Measurements from ENCODE around the gene MT1H. TPM values are rescaled to one million over a fixed set of nuclear protein-coding genes. Genes with fewer than 3 reads are reported as not detected.

The MT1H gene
- total RNA-seq, 1 donor from 2014 or later: 781 TPM

DNA sequence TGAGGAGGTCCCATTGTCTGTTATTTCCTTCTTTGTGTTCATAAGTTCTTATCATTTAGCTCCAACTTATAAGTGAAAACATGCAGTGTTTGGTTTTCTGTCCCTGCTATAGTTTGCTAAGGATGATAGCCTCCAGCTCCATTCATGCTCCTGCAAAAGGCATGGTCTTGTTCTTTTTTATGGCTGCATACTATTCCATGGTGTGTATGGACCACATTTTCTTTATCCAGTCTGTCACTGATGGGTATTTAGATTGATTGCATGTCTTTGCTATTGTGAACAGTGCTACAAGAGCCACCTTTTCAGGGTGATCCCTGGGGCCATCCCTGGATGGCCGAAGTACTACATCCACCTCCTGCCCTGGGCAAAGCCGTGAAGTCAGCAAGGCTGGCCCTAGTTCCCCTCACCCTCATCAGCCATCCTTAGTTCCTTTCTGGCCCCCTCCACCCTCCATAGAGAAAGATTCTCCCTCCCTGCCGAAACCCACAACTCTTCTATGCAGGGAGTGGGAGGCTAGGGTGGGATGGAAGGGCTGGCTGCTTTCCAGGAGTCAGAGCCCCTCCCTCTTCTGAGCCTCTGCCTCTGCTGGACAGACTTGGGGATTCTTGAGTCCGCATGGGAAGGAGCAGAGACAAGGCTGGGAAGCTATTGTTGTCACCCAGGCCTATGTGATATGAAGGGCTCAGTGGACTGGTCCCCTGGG, 21.0 kb downstream of the MT1H start:
- TF ChIP-seq CTCF (conservative IDR thresholded peaks at IDR 0.05; ENCODE audit: low read depth, low read length): no peak
- no peak overlapping the region for H3K4me3 ChIP-seq (ENCODE audit: low read depth, low read length)
- DNase-seq (ENCODE audit: low read depth): no peak

DNA sequence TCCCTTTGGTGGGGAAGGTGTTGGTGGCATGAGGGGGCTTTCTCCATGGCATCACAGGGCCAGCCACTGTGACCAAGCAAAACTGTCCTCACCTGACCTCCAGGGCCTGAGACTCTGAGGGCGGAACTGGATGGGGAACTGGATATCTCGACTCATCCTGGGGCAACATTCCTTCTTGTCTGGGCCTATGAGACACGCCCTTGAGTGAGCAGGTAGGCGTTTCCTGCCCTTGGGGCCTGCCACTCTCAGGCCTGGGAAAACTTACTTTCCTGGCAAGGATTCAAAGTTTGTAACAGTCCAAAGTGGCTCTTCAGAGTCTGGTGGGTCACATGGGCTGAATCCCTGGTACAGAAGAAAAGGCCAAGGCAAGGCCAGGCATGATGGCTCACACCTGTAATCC, 22.3 kb downstream of the MT1H start:
- peak; percentile 58 for DNase-seq (ENCODE audit: low read depth)

DNA sequence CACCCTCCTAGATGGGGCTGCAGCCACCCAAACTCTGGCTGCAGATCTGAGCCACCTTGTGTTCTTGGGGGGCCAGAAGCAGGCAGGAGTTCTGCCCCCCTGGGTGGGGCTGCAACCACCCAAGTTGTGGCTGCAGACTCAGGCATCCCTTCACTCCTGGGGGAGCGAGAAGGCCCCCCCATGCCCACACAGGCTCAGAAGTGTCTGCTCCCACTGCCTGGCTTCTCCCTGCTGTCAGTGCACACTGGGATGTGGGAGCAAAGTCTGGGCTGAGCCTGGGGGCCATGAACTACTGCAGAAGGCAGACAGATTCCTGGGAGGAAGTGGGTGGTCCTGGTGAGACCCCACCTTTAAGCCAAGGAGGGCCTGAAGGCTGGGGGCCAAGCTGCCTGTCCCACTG, 25.6 kb downstream of the MT1H start:
- no peak for TF ChIP-seq CTCF (conservative IDR thresholded peaks at IDR 0.05; ENCODE audit: low read depth, low read length)
- no peak for DNase-seq (ENCODE audit: low read depth)
- no peak overlapping the region for H3K4me3 ChIP-seq (ENCODE audit: low read depth, low read length)

More for the DNA sequence above, 22.3 kb downstream of the MT1H start:
- TF ChIP-seq CTCF (conservative IDR thresholded peaks at IDR 0.05; ENCODE audit: low read depth, low read length): no peak
- no peak overlapping the region for H3K4me3 ChIP-seq (ENCODE audit: low read depth, low read length)

GRCh38 chr16:56697456-56698155, 28.0 kb downstream of the MT1H start:
- no peak for TF ChIP-seq CTCF (conservative IDR thresholded peaks at IDR 0.05; ENCODE audit: low read depth, low read length)
- DNase-seq (ENCODE audit: low read depth): no peak
- H3K4me3 ChIP-seq (ENCODE audit: low read depth, low read length): no peak overlapping the region

DNA sequence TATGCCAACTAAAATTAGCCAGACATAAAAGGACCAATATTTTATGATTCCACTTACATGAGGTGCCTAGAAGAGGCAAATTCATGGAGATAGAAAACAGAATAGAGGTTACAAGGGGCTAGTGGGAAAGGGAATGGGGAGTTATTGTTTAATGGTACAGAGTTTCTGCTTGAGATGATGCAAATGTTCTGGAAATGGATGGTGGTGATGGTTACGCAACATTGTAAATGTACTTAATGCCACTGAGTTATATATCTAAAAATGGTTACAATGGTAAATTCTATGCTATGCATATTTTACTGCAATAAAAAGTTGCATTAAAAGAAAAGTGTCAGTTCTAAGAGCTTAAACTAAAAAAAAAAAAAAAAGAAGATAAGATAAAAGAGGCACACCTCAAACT, 30.6 kb downstream of the MT1H start:
- no peak for TF ChIP-seq CTCF (conservative IDR thresholded peaks at IDR 0.05; ENCODE audit: low read depth, low read length)
- no peak overlapping the region for H3K4me3 ChIP-seq (ENCODE audit: low read depth, low read length)
- no peak for DNase-seq (ENCODE audit: low read depth)

DNA sequence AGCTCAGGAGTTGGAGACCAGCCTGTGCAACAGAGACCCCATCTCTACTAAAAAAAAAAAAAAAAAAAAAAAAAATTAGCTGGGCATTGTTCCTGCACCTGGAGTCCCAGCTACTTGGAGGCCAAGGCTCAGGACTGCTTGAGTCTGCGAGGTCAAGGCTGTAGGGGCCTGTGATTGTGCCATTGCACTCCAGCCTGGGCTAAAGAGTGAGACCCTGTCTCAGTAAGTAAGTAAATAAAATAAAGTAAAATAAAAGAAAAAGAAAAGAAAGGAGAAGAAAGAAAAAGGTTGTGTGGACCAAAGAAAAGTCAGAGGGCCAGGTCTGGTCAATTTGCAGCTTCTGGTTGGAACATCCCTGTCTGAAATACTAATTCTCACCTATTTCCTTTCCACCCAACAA, 31.0 kb downstream of the MT1H start:
- no peak overlapping the region for H3K4me3 ChIP-seq (ENCODE audit: low read depth, low read length)
- no peak for DNase-seq (ENCODE audit: low read depth)
- TF ChIP-seq CTCF (conservative IDR thresholded peaks at IDR 0.05; ENCODE audit: low read depth, low read length): no peak

- no peak overlapping the region for H3K4me3 ChIP-seq (ENCODE audit: low read depth, low read length)
- no peak for TF ChIP-seq CTCF (conservative IDR thresholded peaks at IDR 0.05; ENCODE audit: low read depth, low read length)
- DNase-seq (ENCODE audit: low read depth): no peak
These were observed 31.9 kb downstream of the MT1H start for GRCh38 chr16:56701534-56701933.

Data from epithelial cell of proximal tubule (primary cell).